ENCODE data around the gene AFF3. TPM values are rescaled to one million over a fixed set of nuclear protein-coding genes. Genes with fewer than 3 reads are reported as not detected.

The AFF3 gene
- total RNA-seq, 1 donor from 2014 or later = 8.0 TPM

- H3K4me1 ChIP-seq = peaks cover 14% of the 10 kb centered on the region
- no peaks in the 10 kb centered on the region for H3K36me3 ChIP-seq
- H3K4me3 ChIP-seq = no peak overlapping the region
- no peak for TF ChIP-seq CTCF (IDR thresholded peaks at IDR 0.05; ENCODE audit: borderline replicate concordance)
- no peak overlapping the region for H3K27ac ChIP-seq (replicated peaks)
- H3K27me3 ChIP-seq (ENCODE audit: low read depth) = no peaks in the 10 kb centered on the region
- no peaks in the 10 kb centered on the region for H3K9me3 ChIP-seq (replicated peaks)
- intact Hi-C loops (cut with micrococcal nuclease) = no loop called here
- no peak for DNase-seq
Observed at GRCh38 chr2:99789849-99790248, 352.5 kb downstream of the AFF3 start.

- intact Hi-C loops (cut with micrococcal nuclease) = no loop called here
- Histone ChIP-seq H3K36me3 (no peaks in the 10 kb centered on the region), H3K4me1 (peaks cover 14% of the 10 kb centered on the region), H3K9me3 (replicated peaks) (no peaks in the 10 kb centered on the region), H3K4me3 (no peak overlapping the region), H3K27me3 (ENCODE audit: low read depth) (no peaks in the 10 kb centered on the region), H3K27ac (replicated peaks) (no peak overlapping the region)
- TF ChIP-seq CTCF (IDR thresholded peaks at IDR 0.05; ENCODE audit: borderline replicate concordance) = no peak
- DNase-seq = no peak
Observed at GRCh38 chr2:99787769-99788382, 354.5 kb downstream of the AFF3 start.

DNA sequence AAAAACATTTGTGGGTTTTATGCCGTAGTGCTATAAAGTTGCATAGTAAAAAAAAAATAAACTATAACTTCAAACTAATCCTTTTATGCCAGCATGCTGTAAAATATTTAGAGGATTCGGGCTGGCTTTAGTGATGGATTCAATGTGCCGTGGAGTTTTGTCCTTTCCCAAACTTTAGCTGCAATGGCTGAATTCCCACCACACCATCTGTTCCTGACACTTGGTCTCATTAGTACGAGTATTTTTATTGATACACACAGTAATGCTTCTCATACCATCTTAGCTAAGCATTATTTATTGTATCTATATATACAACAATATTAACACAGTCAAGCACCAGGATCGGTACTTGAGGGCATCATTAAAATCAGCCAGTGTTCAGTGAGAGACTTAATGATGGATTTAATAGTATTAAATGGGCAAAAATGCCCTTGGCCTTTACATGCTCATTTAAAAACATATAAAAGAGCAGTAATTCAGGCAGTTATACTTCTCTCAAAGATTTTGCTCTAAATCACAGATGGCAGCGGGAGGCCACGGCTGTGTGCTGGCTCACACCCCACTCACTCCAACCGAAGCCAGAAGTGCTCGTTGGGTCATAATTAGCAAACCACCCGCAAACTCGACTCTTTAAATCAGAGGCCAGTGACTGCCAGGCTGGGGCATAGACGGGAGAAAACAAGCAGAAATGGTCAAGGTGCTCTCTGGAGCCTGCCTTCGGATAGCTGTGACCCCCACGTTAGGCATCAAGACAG lies 355.6 kb downstream of the AFF3 start:
- H3K9me3 ChIP-seq (replicated peaks) = no peaks in the 10 kb centered on the region
- TF ChIP-seq CTCF (IDR thresholded peaks at IDR 0.05; ENCODE audit: borderline replicate concordance) = no peak
- no peaks in the 10 kb centered on the region for H3K36me3 ChIP-seq
- no peaks in the 10 kb centered on the region for H3K27me3 ChIP-seq (ENCODE audit: low read depth)
- intact Hi-C loops (cut with micrococcal nuclease) = no loop called here
- no peak for DNase-seq
- H3K4me1 ChIP-seq = peaks cover 14% of the 10 kb centered on the region
- H3K4me3 ChIP-seq = no peak overlapping the region
- H3K27ac ChIP-seq (replicated peaks) = no peak overlapping the region

GRCh38 chr2:99784946-99785345 lies 357.4 kb downstream of the AFF3 start:
- DNase-seq = no peak
- Histone ChIP-seq H3K4me1 (peaks cover 7% of the 10 kb centered on the region), H3K4me3 (no peak overlapping the region), H3K27me3 (ENCODE audit: low read depth) (no peaks in the 10 kb centered on the region), H3K27ac (replicated peaks) (no peak overlapping the region), H3K36me3 (no peaks in the 10 kb centered on the region), H3K9me3 (replicated peaks) (no peaks in the 10 kb centered on the region)
- no peak for TF ChIP-seq CTCF (IDR thresholded peaks at IDR 0.05; ENCODE audit: borderline replicate concordance)
- intact Hi-C loops (cut with micrococcal nuclease) = no loop called here

DNA sequence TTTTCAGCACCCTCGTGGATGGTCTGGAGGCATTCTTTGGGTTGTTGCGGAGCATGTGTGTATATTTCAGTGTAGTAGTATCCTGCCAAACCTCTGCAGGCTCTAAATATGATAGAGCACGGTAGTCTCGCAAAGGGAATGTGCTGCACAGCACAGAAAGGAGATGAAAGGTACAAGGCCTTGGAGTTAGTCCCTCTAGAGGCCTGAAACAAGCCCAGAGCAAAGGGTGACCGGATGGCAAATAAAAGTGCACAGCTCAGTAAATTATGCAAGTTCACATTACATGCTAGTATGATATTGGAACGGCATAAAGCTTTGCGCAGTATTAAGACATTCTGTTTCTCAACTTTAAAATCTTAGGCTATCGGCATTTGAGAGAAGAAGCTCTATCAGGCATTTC lies 358.1 kb downstream of the AFF3 start:
- Histone ChIP-seq H3K9me3 (replicated peaks) (peaks cover under 1% of the 10 kb centered on the region), H3K36me3 (no peaks in the 10 kb centered on the region), H3K4me1 (no peaks in the 10 kb centered on the region), H3K27ac (replicated peaks) (no peak overlapping the region), H3K27me3 (ENCODE audit: low read depth) (no peaks in the 10 kb centered on the region), H3K4me3 (no peak overlapping the region)
- TF ChIP-seq CTCF (IDR thresholded peaks at IDR 0.05; ENCODE audit: borderline replicate concordance) = no peak
- DNase-seq = no peak
- intact Hi-C loops (cut with micrococcal nuclease) = no loop called here

Measured in left ventricle myocardium inferior (tissue), 1 donor.